Stimulated activated CD4-positive, alpha-beta T cell treated with anti-CD3 and anti-CD28 coated beads, Interleukin-4, amount 100 ng/mL, for 24 hours (primary cell): ENCODE results near the gene PRKCB.
A peak's percentile ranks its signal among the peaks of the same experiment; 100 is the strongest.
"Not testable (repeated sequence)": the region's sequence is repeated elsewhere in the genome, so short reads cannot be mapped to it uniquely, and the experiment has no call there.

Experiments
- DNase-seq: peaks from one replicate; pipeline ENCODE4 v3.0.0-alpha.2; 2020

Gene PRKCB

GRCh38 chr16:23905027-23905426 is 69.2 kb downstream of the PRKCB start:
- DNase-seq: no peak

- no peak for DNase-seq
These were observed 71.7 kb downstream of the PRKCB start for GRCh38 chr16:23907457-23907902.

GRCh38 chr16:23907903-23908302 is 72.1 kb downstream of the PRKCB start:
- DNase-seq: no peak

GRCh38 chr16:23908790-23909189 is 73.0 kb downstream of the PRKCB start:
- no peak for DNase-seq

GRCh38 chr16:23909792-23910418 is 74.1 kb downstream of the PRKCB start:
- no peak for DNase-seq

- no peak for DNase-seq
These were observed 79.3 kb downstream of the PRKCB start for GRCh38 chr16:23914946-23915530.

GRCh38 chr16:23916552-23916951 is 80.8 kb downstream of the PRKCB start:
- not testable (repeated sequence) for DNase-seq

- no peak for DNase-seq
These were observed 81.8 kb downstream of the PRKCB start for GRCh38 chr16:23917621-23918020.

- no peak for DNase-seq
These were observed 84.7 kb downstream of the PRKCB start for GRCh38 chr16:23920446-23920845.

- DNase-seq: peak; percentile 21
These were observed 85.1 kb downstream of the PRKCB start for GRCh38 chr16:23920899-23921298.

- no peak for DNase-seq
These were observed 86.6 kb downstream of the PRKCB start for GRCh38 chr16:23922406-23922805.

- DNase-seq: no peak
These were observed 88.3 kb downstream of the PRKCB start for GRCh38 chr16:23924128-23924527.

- no peak for DNase-seq
These were observed 92.0 kb downstream of the PRKCB start for GRCh38 chr16:23927796-23928195.

- no peak for DNase-seq
These were observed 93.5 kb downstream of the PRKCB start for GRCh38 chr16:23929237-23929636.

GRCh38 chr16:23929856-23930255 is 94.1 kb downstream of the PRKCB start:
- DNase-seq: no peak

GRCh38 chr16:23930791-23931190 is 95.0 kb downstream of the PRKCB start:
- DNase-seq: no peak

GRCh38 chr16:23931199-23931598 is 95.4 kb downstream of the PRKCB start:
- DNase-seq: no peak

- DNase-seq: not testable (repeated sequence)
These were observed 97.9 kb downstream of the PRKCB start for GRCh38 chr16:23933650-23934049.

- no peak for DNase-seq
These were observed 98.9 kb downstream of the PRKCB start for GRCh38 chr16:23934610-23935236.

- DNase-seq: no peak
These were observed 104.3 kb downstream of the PRKCB start for GRCh38 chr16:23940111-23940510.

- no peak for DNase-seq
These were observed 105.2 kb downstream of the PRKCB start for GRCh38 chr16:23941025-23941424.

GRCh38 chr16:23941963-23942564 is 106.3 kb downstream of the PRKCB start:
- no peak for DNase-seq

GRCh38 chr16:23943604-23944003 is 107.8 kb downstream of the PRKCB start:
- DNase-seq: no peak

- DNase-seq: no peak
These were observed 108.6 kb downstream of the PRKCB start for GRCh38 chr16:23944381-23944780.
